SK-N-SH (cell line): ENCODE results near the gene HOPX. TPM values are rescaled to one million over a fixed set of nuclear protein-coding genes. Genes with fewer than 3 reads are reported as not detected.

Experiments
- CTCF ChIA-PET: fragments of 300-600, 350-600 bp; formaldehyde crosslinking; extraction: SDS; loops from one replicate; lab custom pipeline; 2021; lab: Yijun Ruan, JAX
- POLR2A ChIA-PET: fragments of 350-600 bp; sonication (Branson Sonifier 250); formaldehyde crosslinking; extraction: SDS; loops from one replicate; lab custom pipeline; 2020; ENCODE audit warnings: antibody characterized with exemption, inconsistent platforms; lab: Yijun Ruan, JAX
- DNase-seq: peaks from one replicate; pipeline ENCODE4 v3.0.0; 2012
- H2AFZ ChIP-seq: fragments of 200-600 bp; sonication (generic); 2 replicates; pipeline ENCODE4 v1.8.1; 2016; ENCODE audit warnings: antibody characterized with exemption, mild to moderate bottlenecking, low read depth
- H3F3A ChIP-seq: fragments of 200-600 bp; sonication (generic); replicated peaks from 2 replicates; pipeline ENCODE3; 2016; ENCODE audit warnings: antibody characterized with exemption, mild to moderate bottlenecking; ENCODE audit not compliant: insufficient read depth
- H3K27ac ChIP-seq, 2 experiments: fragments of 200-500 bp in 1 of 2; fragments of 200-600 bp in 1 of 2; sonication (Bioruptor generic) in 1 of 2; sonication (generic), shearing (Covaris generic) in 1 of 2; 2 replicates each; pipeline versions ENCODE4 v1.5.1 to v1.6.1; 2014 to 2016; ENCODE audit warnings: low read depth in 2 of 2, inconsistent platforms in 1 of 2, low read length in 1 of 2, mild to moderate bottlenecking in 1 of 2, mixed read lengths in 1 of 2
- H3K27me3 ChIP-seq: fragments of 200-600 bp; sonication (generic), shearing (Covaris generic); 2 replicates; pipeline ENCODE4 v1.6.1; 2016; ENCODE audit warnings: mixed run types; ENCODE audit not compliant: insufficient read depth
- H3K36me3 ChIP-seq, 2 experiments: fragments of 200-500 bp in 1 of 2; fragments of 200-600 bp in 1 of 2; sonication (Bioruptor generic) in 1 of 2; sonication (generic) in 1 of 2; replicated peaks in 1 of 2; 2 replicates each; pipeline versions ENCODE3 to v1.5.1; 2014 to 2016; ENCODE audit warnings: low read length in 1 of 2, mild to moderate bottlenecking in 1 of 2; ENCODE audit not compliant: insufficient read depth in 2 of 2, control insufficient read depth in 1 of 2
- H3K4me1 ChIP-seq, 2 experiments: fragments of 200-500 bp in 1 of 2; fragments of 200-600 bp in 1 of 2; sonication (Bioruptor generic) in 1 of 2; sonication (generic), shearing (Covaris generic) in 1 of 2; 2 replicates each; pipeline versions ENCODE4 v1.5.1 to v1.6.1; 2014 to 2016; ENCODE audit warnings: low read depth in 1 of 2, low read length in 1 of 2, mixed run types in 1 of 2; ENCODE audit not compliant: insufficient read depth in 2 of 2, control insufficient read depth in 1 of 2
- H3K4me2 ChIP-seq: fragments of 200-600 bp; sonication (generic), shearing (Covaris generic); 2 replicates; pipeline ENCODE4 v1.6.1; 2017; ENCODE audit warnings: mixed run types
- H3K4me3 ChIP-seq, 2 experiments: fragments of 200-500 bp in 1 of 2; fragments of 200-600 bp in 1 of 2; sonication (Bioruptor generic) in 1 of 2; sonication (generic), shearing (Covaris generic) in 1 of 2; 2 replicates each; pipeline versions ENCODE4 v1.5.1 to v1.8.1; 2014 to 2016; ENCODE audit warnings: low read depth in 2 of 2, inconsistent platforms in 1 of 2, low read length in 1 of 2, mild to moderate bottlenecking in 1 of 2, mixed read lengths in 1 of 2, moderate library complexity in 1 of 2
- H3K79me2 ChIP-seq: fragments of 200-600 bp; sonication (generic); 2 replicates; pipeline ENCODE4 v1.8.1; 2017; ENCODE audit warnings: mild to moderate bottlenecking; ENCODE audit not compliant: insufficient read depth
- H3K9ac ChIP-seq: fragments of 200-600 bp; sonication (generic); 2 replicates; pipeline ENCODE4 v1.6.1; 2017; ENCODE audit warnings: mixed run types
- H3K9me2 ChIP-seq: fragments of 200-600 bp; sonication (generic); 2 replicates; pipeline ENCODE4 v1.6.1; 2017; ENCODE audit warnings: mixed run types
- H3K9me3 ChIP-seq: fragments of 200-600 bp; sonication (generic); 2 replicates; pipeline ENCODE4 v1.6.1; 2017; ENCODE audit warnings: mixed run types, mild to moderate bottlenecking, moderate library complexity
- H4K20me1 ChIP-seq: fragments of 200-600 bp; sonication (generic); 2 replicates; pipeline ENCODE4 v1.6.1; 2017; ENCODE audit warnings: mild to moderate bottlenecking, mixed run types; ENCODE audit not compliant: insufficient read depth
- CHD2 ChIP-seq: fragments of 150-350 bp; IDR thresholded peaks from 2 replicates; pipeline ENCODE4 v1.6.1; 2018; ENCODE audit warnings: low read length; ENCODE audit not compliant: partially characterized antibody
- ELF1 ChIP-seq: IDR thresholded peaks from 2 replicates; pipeline ENCODE4 v1.4.0; 2012
- FOSL2 ChIP-seq: IDR thresholded peaks from 2 replicates; pipeline ENCODE4 v1.4.0; 2012; ENCODE audit warnings: low read depth, mild to moderate bottlenecking, moderate library complexity, borderline replicate concordance
- FOXM1 ChIP-seq: IDR thresholded peaks from 2 replicates; pipeline ENCODE4 v1.4.0; 2012; ENCODE audit warnings: low read depth, mild to moderate bottlenecking
- JUND ChIP-seq: IDR thresholded peaks from 2 replicates; pipeline ENCODE4 v1.4.0; 2012
- MXI1 ChIP-seq: IDR thresholded peaks from 2 replicates; pipeline ENCODE4 v1.6.1; 2012; ENCODE audit warnings: mild to moderate bottlenecking, low read depth, low read length, improper control_type of control experiment
- NFIC ChIP-seq: IDR thresholded peaks from 2 replicates; pipeline ENCODE4 v1.4.0; 2012; ENCODE audit warnings: borderline replicate concordance
- RAD21 ChIP-seq: IDR thresholded peaks from 2 replicates; pipeline ENCODE4 v1.6.1; 2012; ENCODE audit warnings: mild to moderate bottlenecking, low read length
- RFX5 ChIP-seq: IDR thresholded peaks from 2 replicates; pipeline ENCODE4 v1.6.1; 2012; ENCODE audit warnings: mild to moderate bottlenecking, improper control_type of control experiment, low read length
- SMC3 ChIP-seq: IDR thresholded peaks from 2 replicates; pipeline ENCODE4 v1.6.1; 2012; ENCODE audit warnings: low read depth, low read length, improper control_type of control experiment
- TAF1 ChIP-seq: IDR thresholded peaks from 2 replicates; pipeline ENCODE4 v1.6.1; 2012; ENCODE audit warnings: low read depth, mild to moderate bottlenecking, low read length, moderate library complexity, borderline replicate concordance
- TCF12 ChIP-seq: IDR thresholded peaks from 2 replicates; pipeline ENCODE4 v1.4.0; 2012
- USF1 ChIP-seq: IDR thresholded peaks from 2 replicates; pipeline ENCODE4 v1.4.0; 2012; ENCODE audit warnings: low read depth, borderline replicate concordance
- YY1 ChIP-seq: IDR thresholded peaks from 2 replicates; pipeline ENCODE4 v1.4.0; 2012; ENCODE audit warnings: low read depth, mild to moderate bottlenecking
- WGBS: methylation state at CpG from one replicate; pipeline ENCODE4 v1.1.6; 2017; ENCODE audit warnings: low lambda C conversion rate; 5-methylcytosine and 5-hydroxymethylcytosine counted together
- polyA plus RNA-seq, 3 experiments: library from polyadenylated mRNA; depleted of rRNA; stranded (reverse); fragments of >200 nt; gene quantifications; 2 replicates each; pipeline ENCODE4 v1.2.3, GENCODE V29; 2012
- TF ChIP-seq, protein P1 (sequence below): fragments of 200-600 bp; sonication (generic); IDR thresholded peaks from 2 replicates; pipeline ENCODE4 v1.6.1; 2017; ENCODE audit warnings: antibody characterized with exemption, mild to moderate bottlenecking, moderate library complexity
- TF ChIP-seq, protein P2 (sequence below): fragments of 150-350 bp; IDR thresholded peaks from 2 replicates; pipeline ENCODE4 v1.6.1; 2017; ENCODE audit warnings: antibody characterized with exemption, low read length, low read depth, borderline replicate concordance
- TF ChIP-seq, protein P3 (sequence below): IDR thresholded peaks from 2 replicates; pipeline ENCODE4; 2012
- TF ChIP-seq, protein P4 (sequence below): fragments of 150-350 bp; IDR thresholded peaks from 2 replicates; pipeline ENCODE4 v1.6.1; 2016; ENCODE audit warnings: mild to moderate bottlenecking, low read depth, low read length

HOPX gene, protein sequence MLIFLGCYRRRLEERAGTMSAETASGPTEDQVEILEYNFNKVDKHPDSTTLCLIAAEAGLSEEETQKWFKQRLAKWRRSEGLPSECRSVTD
- 0.05 and 0.08 TPM in 2 replicates for polyA plus RNA-seq (2012; rRNA removed)
- 0.05 and 0.08 TPM in 2 replicates for polyA plus RNA-seq (2012; cell fraction: cytosol; rRNA removed)
- not detected in 2 replicates for polyA plus RNA-seq (2012; cell fraction: nucleus; rRNA removed)

DNA sequence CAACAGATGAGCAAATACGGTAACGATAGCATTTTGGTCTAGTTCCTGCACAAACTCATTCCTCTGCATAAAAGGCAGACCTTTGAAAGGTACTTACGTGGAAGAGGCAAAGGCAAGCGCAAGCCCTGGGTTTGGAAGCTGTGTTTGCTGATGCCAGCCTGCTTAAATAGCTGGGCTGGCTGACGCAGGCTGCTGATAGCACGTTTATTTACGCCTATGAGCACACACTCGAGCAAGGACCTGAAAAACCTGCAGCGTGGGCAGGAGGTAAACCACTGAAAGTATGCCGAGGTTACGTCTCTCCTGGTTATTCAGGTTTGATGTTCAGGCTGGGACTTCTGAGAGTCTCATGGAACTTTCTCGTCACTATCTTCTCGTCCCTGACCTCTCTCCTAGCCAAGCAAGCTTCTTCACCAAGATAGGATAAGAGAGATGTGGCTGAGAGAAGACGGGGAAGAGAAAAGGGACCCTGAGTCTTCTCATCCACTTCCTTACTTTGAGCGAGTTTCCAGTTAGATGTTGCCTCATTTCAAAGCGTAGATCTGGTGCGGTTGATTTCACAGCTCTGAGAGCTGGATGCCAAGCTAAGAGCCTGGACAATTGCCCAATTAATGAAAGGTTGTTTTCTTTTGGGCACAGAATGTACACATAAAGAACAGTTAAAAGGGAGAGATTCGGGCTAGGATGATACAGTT is at the start of gene HOPX:
Gene HOPX, minus strand, starts transcription at position 139 of the 695 bp plus-strand sequence. CDS start 23,480 bp downstream, outside the sequence.
- CTCF ChIA-PET, result interaction anchor here (1.6 kb wide), 1 partner anchor 10 kb away, joined by 3 read pairs; no protein-coding TSS in a partner anchor
- POLR2A ChIA-PET, result no interaction called here

DNA sequence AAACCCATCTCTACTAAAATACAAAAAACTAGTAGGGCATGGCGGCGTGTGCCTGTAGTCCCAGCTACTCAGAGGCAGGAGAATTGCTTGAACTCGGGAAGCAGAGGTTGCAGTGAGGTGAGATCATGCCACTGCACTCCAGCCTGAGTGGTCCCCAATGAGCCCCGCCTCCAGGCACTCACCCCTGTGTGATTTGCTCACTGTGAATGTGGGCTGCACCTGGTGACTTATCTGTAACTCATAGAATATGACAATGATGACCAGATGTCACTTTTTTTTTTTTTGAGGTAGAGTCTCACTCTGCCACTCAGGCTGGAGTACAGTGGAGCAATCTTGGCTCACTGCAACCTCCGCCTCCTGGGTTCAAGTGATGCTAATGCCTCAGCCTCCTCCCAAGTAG is 49.0 kb upstream of the HOPX start:
- H3K27me3 ChIP-seq, result no peaks in the 10 kb centered on the region
- H3K4me3 ChIP-seq, result no peak overlapping the region
- no peak overlapping the region for H3K4me2 ChIP-seq
- no peak overlapping the region for H2AFZ ChIP-seq
- no peaks in the 10 kb centered on the region for H3K79me2 ChIP-seq
- no peaks in the 10 kb centered on the region for H3K9me3 ChIP-seq
- ChIA-PET POLR2A (no interaction called here), CTCF (interaction anchor here (0.9 kb wide), 1 partner anchor 781 kb away, joined by 3 read pairs; the partner anchor contains the start of gene CEP135)
- WGBS, result 79% methylated on average over 5 of the region's 5 CpGs
- no peaks in the 10 kb centered on the region for H4K20me1 ChIP-seq
- H3K27ac ChIP-seq, result no peak overlapping the region
- H3F3A ChIP-seq, result no peaks in the 10 kb centered on the region
- H3K9me2 ChIP-seq, result no peaks in the 10 kb centered on the region
- no peak for DNase-seq
- H3K36me3 ChIP-seq, result no peaks in the 10 kb centered on the region
- H3K4me1 ChIP-seq, result no peaks in the 10 kb centered on the region
- H3K9ac ChIP-seq, result no peak overlapping the region
- TF ChIP-seq TCF12, result no peak
- TF ChIP-seq RAD21, result no peak
- TF ChIP-seq SMC3, result no peak
- no peak for TF ChIP-seq TAF1
- TF ChIP-seq RFX5, result no peak
- no peak for TF ChIP-seq YY1
- TF ChIP-seq, protein P1, sequence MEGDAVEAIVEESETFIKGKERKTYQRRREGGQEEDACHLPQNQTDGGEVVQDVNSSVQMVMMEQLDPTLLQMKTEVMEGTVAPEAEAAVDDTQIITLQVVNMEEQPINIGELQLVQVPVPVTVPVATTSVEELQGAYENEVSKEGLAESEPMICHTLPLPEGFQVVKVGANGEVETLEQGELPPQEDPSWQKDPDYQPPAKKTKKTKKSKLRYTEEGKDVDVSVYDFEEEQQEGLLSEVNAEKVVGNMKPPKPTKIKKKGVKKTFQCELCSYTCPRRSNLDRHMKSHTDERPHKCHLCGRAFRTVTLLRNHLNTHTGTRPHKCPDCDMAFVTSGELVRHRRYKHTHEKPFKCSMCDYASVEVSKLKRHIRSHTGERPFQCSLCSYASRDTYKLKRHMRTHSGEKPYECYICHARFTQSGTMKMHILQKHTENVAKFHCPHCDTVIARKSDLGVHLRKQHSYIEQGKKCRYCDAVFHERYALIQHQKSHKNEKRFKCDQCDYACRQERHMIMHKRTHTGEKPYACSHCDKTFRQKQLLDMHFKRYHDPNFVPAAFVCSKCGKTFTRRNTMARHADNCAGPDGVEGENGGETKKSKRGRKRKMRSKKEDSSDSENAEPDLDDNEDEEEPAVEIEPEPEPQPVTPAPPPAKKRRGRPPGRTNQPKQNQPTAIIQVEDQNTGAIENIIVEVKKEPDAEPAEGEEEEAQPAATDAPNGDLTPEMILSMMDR, result no peak
- TF ChIP-seq FOXM1, result no peak
- no peak for TF ChIP-seq JUND
- TF ChIP-seq MXI1, result no peak
- TF ChIP-seq, protein P2, sequence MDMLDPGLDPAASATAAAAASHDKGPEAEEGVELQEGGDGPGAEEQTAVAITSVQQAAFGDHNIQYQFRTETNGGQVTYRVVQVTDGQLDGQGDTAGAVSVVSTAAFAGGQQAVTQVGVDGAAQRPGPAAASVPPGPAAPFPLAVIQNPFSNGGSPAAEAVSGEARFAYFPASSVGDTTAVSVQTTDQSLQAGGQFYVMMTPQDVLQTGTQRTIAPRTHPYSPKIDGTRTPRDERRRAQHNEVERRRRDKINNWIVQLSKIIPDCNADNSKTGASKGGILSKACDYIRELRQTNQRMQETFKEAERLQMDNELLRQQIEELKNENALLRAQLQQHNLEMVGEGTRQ, result no peak

More for the DNA sequence above, at the start of gene HOPX:
- Histone ChIP-seq H3K9me2 (no peaks in the 10 kb centered on the region), H3K9ac (no peak within 1 kb of the TSS), H3K4me3 (no peak within 1 kb of the TSS), H3K27me3 (peaks cover 8% of the 10 kb centered on the region; the same call in 1 of the 2 replicates), H3K27ac (no peak within 1 kb of the TSS), H3K36me3 (no peaks in the 10 kb centered on the region), H3K4me1 (no peaks in the 10 kb centered on the region), H3K4me2 (peak within 1 kb of the TSS; percentile 57), H3K9me3 (no peaks in the 10 kb centered on the region), H3K79me2 (no peaks in the 10 kb centered on the region), H3F3A (no peaks in the 10 kb centered on the region), H4K20me1 (no peaks in the 10 kb centered on the region), H2AFZ (no peak within 1 kb of the TSS)
- DNase-seq, result no peak
- TF ChIP-seq, protein P2, result no peak
- TF ChIP-seq FOSL2 (no peak), YY1 (no peak), CHD2 (no peak), USF1 (no peak), ELF1 (no peak), SMC3 (no peak), MXI1 (no peak), NFIC (no peak)
- TF ChIP-seq, protein P3, sequence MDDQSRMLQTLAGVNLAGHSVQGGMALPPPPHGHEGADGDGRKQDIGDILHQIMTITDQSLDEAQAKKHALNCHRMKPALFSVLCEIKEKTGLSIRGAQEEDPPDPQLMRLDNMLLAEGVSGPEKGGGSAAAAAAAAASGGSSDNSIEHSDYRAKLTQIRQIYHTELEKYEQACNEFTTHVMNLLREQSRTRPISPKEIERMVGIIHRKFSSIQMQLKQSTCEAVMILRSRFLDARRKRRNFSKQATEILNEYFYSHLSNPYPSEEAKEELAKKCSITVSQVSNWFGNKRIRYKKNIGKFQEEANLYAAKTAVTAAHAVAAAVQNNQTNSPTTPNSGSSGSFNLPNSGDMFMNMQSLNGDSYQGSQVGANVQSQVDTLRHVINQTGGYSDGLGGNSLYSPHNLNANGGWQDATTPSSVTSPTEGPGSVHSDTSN, result no peak
- TF ChIP-seq, protein P4, sequence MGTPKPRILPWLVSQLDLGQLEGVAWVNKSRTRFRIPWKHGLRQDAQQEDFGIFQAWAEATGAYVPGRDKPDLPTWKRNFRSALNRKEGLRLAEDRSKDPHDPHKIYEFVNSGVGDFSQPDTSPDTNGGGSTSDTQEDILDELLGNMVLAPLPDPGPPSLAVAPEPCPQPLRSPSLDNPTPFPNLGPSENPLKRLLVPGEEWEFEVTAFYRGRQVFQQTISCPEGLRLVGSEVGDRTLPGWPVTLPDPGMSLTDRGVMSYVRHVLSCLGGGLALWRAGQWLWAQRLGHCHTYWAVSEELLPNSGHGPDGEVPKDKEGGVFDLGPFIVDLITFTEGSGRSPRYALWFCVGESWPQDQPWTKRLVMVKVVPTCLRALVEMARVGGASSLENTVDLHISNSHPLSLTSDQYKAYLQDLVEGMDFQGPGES, result no peak
- WGBS, result 30% methylated on average over 18 of the region's 18 CpGs
